ENCODE measurements around the gene RBM42. TPM values are rescaled to one million over a fixed set of nuclear protein-coding genes. Genes with fewer than 3 reads are reported as not detected.

RBM42 gene
- total and polyA plus RNA-seq, 9 of the 15 experiments (the other 6 are each of a cell fraction or from before 2014, with no cell fraction given) = 5.7 to 149 (median 32.4) TPM

- POLR2A ChIA-PET = interaction anchor here (0.6 to 1.9 kb wide), 5 partner anchors 10 to 335 kb away, joined by 3 to 5 read pairs (median 4); partner anchors contain the start of genes HAUS5 and LIN37
These were observed 6.1 kb upstream of the RBM42 start for GRCh38 chr19:35622750-35623149.

GRCh38 chr19:35623327-35624010, 5.4 kb upstream of the RBM42 start:
- BruUV-seq (replicated peaks) = TSS peak; percentile 40
- Histone ChIP-seq H3K27ac (ENCODE audit: extremely low read depth, low read depth, low read length) (no peak overlapping the region), H3K4me1 (replicated peaks in 1 of 2; ENCODE audit: control insufficient read depth in 2 of 2, insufficient read depth in 2 of 2, low read length in 2 of 2) (peaks cover 0 to 32% of the 10 kb centered on the region in 2 experiments; a peak in 2 of 5 replicates), H3K4me3 (no peak overlapping the region), H3K9me3 (replicated peaks; ENCODE audit: control insufficient read depth, insufficient read depth, low read depth, low read length) (no peaks in the 10 kb centered on the region), H3K4me2 (ENCODE audit: insufficient read depth, low read length) (no peak overlapping the region), H3K27me3 (ENCODE audit: control insufficient read depth in 2 of 2, insufficient read depth in 2 of 2, low read length in 2 of 2) (no peaks in the 10 kb centered on the region), H3K36me3 (ENCODE audit: control insufficient read depth, insufficient read depth, low read length) (peaks cover 18% of the 10 kb centered on the region; the same call in 2 of the 3 replicates), H3K79me2 (ENCODE audit: control insufficient read depth, insufficient read depth, low read length) (no peaks in the 10 kb centered on the region), H2AFZ (ENCODE audit: low read depth, low read length) (no peak overlapping the region), H3K9me1 (ENCODE audit: control insufficient read depth, insufficient read depth, low read length) (no peaks in the 10 kb centered on the region), H4K20me1 (replicated peaks; ENCODE audit: control insufficient read depth, insufficient read depth, low read length) (no peaks in the 10 kb centered on the region), H3K9ac (ENCODE audit: insufficient read depth in 1 of 2, low read depth in 2 of 2, low read length in 2 of 2) (0 out of 4 replicates have a peak overlapping the region, but pooled peaks of 1 of the 2 experiments have one; percentile 48)
- ATAC-seq = no peak; the same call in 2 of the 3 replicates
- TF ChIP-seq MCM5 (IDR thresholded peaks at IDR 0.05; ENCODE audit: low read depth) = no peak
- TF ChIP-seq ZNF408 (CRISPR knock-in tag; IDR thresholded peaks at IDR 0.05; ENCODE audit: low read depth) = no peak
- TF ChIP-seq SP2 (IDR thresholded peaks at IDR 0.05; ENCODE audit: extremely low read depth, low read depth, low read length, poor library complexity, severe bottlenecking) = no peak
- TF ChIP-seq PATZ1 (CRISPR knock-in tag; IDR thresholded peaks at IDR 0.05; ENCODE audit: borderline replicate concordance) = no peak
- TF ChIP-seq BRD4 (IDR thresholded peaks at IDR 0.05) = no peak
- TF ChIP-seq ZNF583 (CRISPR knock-in tag; IDR thresholded peaks at IDR 0.05) = no peak
- peak; percentile 42 for FAIRE-seq
- ChIA-PET CTCF (ENCODE audit: low intra/inter-chr PET ratio) (no interaction called here), POLR2A (interaction anchor here (0.8 to 1.9 kb wide), 5 partner anchors 9 to 75 kb away, joined by 3 to 5 read pairs (median 4); partner anchors contain the start of gene HAUS5)
- 80% methylated on average over 6 of the region's 6 CpGs for WGBS (ENCODE audit: insufficient coverage, low coverage, missing lambda C conversion rate)
- DNase-seq (ENCODE audit: extremely low read depth in 1 of 4, low spot score in 3 of 4) = no peak
- in situ Hi-C loops (cut with MboI) (no loop called here), intact Hi-C loops (cut with micrococcal nuclease) (no loop called here)

More at GRCh38 chr19:35622750-35623149, 6.1 kb upstream of the RBM42 start:
- no peak overlapping the region for H3K4me3 ChIP-seq
- peaks cover 23% of the 10 kb centered on the region; the same call in 2 of the 3 replicates for H3K36me3 ChIP-seq (ENCODE audit: control insufficient read depth, insufficient read depth, low read length)
- H3K9ac ChIP-seq (ENCODE audit: insufficient read depth in 1 of 2, low read depth in 2 of 2, low read length in 2 of 2) = peak overlapping the region in 1 of 2 experiments; percentile 73; a peak in 2 of 4 replicates
- intact Hi-C loops (cut with micrococcal nuclease) (no loop called here), in situ Hi-C loops (cut with MboI) (no loop called here)
- no peaks in the 10 kb centered on the region for H3K27me3 ChIP-seq (ENCODE audit: control insufficient read depth in 2 of 2, insufficient read depth in 2 of 2, low read length in 2 of 2)
- BruUV-seq (replicated peaks) = no TSS peak
- H4K20me1 ChIP-seq (replicated peaks; ENCODE audit: control insufficient read depth, insufficient read depth, low read length) = no peaks in the 10 kb centered on the region
- TF ChIP-seq POLR3G (IDR thresholded peaks at IDR 0.05; ENCODE audit: extremely low read depth, insufficient read length, insufficient replicate concordance) = no peak
- TF ChIP-seq POLR2G (IDR thresholded peaks at IDR 0.05; ENCODE audit: low read depth, low read length) = peak; percentile 53; the same call in 1 of the 2 replicates
- TF ChIP-seq RBFOX2 (IDR thresholded peaks at IDR 0.05; ENCODE audit: low read depth, low read length) = peak; percentile 42
- no peaks in the 10 kb centered on the region for H3K79me2 ChIP-seq (ENCODE audit: control insufficient read depth, insufficient read depth, low read length)
- no peaks in the 10 kb centered on the region for H3K9me3 ChIP-seq (replicated peaks; ENCODE audit: control insufficient read depth, insufficient read depth, low read depth, low read length)
- H3K4me1 ChIP-seq (replicated peaks in 1 of 2; ENCODE audit: control insufficient read depth in 2 of 2, insufficient read depth in 2 of 2, low read length in 2 of 2) = peaks cover 0 to 32% of the 10 kb centered on the region in 2 experiments; a peak in 2 of 5 replicates
- no peak overlapping the region for H3K27ac ChIP-seq (ENCODE audit: extremely low read depth, low read depth, low read length)
- DNase-seq (ENCODE audit: extremely low read depth in 1 of 4, low spot score in 3 of 4) (no peak), FAIRE-seq (no peak), ATAC-seq (no peak)
- H3K9me1 ChIP-seq (ENCODE audit: control insufficient read depth, insufficient read depth, low read length) = no peaks in the 10 kb centered on the region
- WGBS (ENCODE audit: insufficient coverage, low coverage, missing lambda C conversion rate) = 87% methylated on average over 10 of the region's 13 CpGs
- H2AFZ ChIP-seq (ENCODE audit: low read depth, low read length) = no peak overlapping the region
- CTCF ChIA-PET (ENCODE audit: low intra/inter-chr PET ratio) = no interaction called here
- no peak overlapping the region for H3K4me2 ChIP-seq (ENCODE audit: insufficient read depth, low read length)

All from K562 (cell line).